AG08395 (cell line): ENCODE measurements around the gene CFH.
"Not testable (repeated sequence)": the region's sequence is repeated elsewhere in the genome, so short reads cannot be mapped to it uniquely, and the experiment has no call there.

Source experiments
- DNase-seq: peaks from one replicate; pipeline ENCODE4 v3.0.0; 2012; ENCODE audit warnings: mixed read lengths, low spot score

Gene CFH

DNA sequence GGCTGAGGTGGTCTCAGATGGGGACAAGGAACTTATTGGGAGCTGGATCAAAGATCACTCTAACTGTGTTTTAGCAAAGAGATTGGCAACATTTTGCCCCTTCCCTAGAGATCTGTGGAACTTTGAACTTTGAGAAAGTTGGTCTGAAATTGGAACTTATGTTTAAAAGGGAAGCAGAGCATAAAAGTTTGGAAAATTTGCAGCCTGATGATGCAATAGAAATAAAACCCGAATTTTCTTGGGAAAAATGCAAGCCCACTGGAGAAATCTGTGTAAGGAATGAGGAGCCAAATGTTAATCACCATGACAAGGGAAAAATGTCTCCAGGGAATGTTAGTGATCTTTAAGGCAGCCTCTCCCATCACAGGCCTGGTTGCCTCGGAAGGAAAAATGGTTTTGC is 17.2 kb downstream of the CFH start:
- DNase-seq = no peak

DNA sequence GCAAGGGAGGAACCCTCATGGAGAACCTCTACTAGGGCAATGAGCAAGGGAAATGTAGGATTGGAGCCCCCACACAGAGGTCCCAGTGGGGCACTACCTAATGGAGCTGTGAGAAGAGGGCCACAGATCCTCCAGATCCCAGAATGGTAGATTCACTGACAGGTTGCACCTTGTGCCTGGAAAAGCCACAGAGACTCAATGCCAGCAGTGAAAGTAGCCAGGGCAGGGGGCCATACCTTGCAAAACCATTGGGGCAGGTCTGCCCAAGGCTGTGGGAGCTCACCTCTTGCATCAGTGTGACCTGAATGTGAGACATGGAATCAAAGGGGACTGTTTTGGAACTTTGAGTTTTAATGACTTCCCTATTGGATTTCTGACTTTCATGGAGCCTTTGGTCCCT is 17.9 kb downstream of the CFH start:
- DNase-seq = no peak

DNA sequence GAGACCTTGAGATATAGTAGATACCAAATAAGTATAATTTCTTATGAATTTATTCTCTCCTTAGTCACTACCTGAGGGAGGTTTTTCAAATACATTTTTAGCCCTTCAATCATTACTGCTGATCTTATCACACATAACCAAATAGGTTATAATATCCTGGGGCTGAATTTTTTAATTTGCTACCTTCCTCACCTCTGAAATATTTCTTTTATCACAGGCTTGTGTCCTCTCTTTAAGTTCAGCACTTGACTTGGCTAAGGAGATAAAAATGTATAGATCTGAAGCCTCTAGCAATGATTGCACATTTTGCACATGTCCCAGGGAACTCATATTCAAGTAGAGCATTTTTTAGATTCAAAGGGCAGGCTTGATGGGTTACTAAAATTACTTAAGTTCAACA is 23.1 kb downstream of the CFH start:
- DNase-seq = no peak

DNA sequence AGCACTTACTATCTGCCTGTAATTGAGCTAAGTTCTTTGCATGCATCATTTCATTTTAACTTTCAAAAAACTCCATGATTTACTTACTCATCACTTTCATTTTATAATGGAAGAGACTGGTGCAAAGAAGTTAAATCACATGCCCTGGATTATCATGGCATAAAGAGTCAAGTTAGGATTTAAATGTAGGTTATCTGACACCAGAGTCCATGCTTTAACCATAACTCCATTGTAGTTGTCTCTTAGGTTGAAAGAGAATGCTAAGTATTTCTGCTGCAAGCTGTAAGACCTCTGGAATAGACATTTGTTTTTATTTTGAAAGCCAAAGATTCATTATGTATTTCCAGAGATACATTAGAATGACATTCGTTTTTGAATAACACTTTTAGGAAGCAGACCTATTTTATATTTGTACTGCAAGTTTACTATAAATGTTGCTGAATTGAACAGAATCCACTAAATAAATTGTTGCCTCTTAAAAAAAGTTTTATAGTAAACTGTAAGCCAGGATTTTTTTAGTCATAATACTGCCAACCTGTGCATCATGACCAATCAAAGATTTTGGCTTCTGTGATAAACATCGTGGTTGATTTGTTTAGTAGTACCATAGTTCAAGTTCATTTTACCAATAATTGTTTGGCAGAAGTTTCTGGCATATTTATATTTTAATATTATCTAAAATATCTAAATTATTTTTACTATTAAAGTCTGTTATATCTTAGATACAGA is 26.1 kb downstream of the CFH start:
- no peak for DNase-seq

DNA sequence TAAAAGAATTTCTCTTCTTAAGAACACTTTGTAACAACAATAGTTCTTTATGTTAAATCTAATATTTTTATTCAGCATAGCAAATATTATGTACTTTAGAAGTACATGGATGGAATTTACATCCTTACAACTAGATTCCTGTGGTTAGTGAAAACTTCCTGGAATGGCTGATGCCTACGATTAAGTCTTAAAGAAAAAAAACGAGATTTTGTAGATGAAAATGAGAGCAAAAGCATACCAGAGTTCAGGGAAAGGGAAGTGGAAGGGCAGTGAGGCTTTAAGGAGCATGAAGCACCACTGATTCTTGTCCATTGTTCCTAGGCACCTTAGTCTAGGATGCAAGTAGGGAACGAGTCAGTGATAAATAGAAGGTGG is 26.7 kb downstream of the CFH start:
- peak; percentile 17 for DNase-seq

DNA sequence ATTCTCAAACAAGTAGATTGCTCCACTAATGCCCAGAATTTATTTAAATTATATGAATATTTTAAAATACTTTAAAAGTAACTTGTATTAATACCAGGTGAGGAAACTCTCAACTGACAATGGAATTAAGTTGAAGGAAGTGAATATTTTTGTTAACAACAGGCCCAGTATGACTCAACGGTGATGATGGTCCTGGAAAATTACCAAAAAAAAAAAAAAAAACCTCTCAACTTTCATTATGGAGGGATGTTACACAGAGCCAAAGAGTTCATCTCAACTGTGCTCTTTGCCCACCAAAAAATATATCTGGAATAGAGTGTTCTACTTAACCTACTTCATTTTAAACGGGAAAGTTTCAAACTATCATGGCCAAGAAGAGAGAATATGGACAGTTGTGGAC is 28.3 kb downstream of the CFH start:
- DNase-seq = peak; percentile 4

DNA sequence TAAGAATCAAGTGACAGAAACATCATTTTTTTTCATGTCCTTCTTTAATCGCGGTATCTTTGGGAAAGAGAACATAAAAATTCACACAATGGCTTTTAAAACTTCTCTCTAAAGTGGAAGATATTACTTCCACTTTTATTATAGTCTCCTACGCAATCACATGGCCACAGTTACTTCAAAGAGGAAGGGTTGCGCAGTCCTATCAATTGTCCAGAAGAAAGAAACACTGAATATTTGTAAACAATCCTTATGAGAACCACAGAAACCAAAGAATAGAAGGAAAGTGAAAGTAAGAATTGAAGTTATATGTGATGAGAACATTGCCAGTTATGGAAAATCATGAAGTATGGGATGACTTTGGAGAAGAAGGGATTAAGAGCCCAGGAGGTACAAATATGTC is 32.6 kb downstream of the CFH start:
- no peak for DNase-seq

DNA sequence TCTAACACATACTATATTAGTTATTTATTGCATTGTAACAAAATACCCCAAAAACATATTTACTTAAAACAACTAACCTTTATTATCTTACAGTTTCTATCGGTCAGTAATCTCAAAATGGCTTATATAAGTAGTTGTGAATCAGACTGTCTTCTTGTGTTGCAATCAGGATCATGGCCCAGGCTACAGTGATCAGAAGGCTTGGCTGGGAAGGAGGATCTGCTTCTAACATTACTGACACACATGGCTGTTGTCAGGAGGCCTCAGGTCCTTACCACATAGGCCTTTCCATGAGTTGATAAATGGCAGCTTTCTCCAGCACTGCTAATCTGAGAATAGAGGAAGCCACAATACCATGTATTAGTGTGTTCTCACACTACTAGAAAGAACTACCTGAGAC is 33.7 kb downstream of the CFH start:
- DNase-seq = no peak

DNA sequence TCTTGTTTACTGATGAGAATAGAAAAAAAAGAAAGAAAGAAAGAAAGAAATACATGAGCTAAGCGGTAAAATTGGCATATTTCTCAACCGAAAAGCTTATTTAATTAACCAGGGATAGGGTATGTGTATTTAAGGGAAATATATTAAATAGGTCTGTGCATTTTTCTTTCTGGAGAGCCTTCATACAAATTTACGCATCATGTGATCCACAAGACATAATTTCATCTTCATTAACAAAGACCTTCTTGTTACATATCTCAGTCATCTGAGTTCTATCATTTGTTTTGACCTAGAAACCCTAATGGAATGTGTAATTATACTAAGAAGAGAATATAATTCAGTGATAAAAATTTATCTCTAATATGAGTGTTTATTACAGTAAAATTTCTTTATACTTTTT is 37.2 kb downstream of the CFH start:
- no peak for DNase-seq

DNA sequence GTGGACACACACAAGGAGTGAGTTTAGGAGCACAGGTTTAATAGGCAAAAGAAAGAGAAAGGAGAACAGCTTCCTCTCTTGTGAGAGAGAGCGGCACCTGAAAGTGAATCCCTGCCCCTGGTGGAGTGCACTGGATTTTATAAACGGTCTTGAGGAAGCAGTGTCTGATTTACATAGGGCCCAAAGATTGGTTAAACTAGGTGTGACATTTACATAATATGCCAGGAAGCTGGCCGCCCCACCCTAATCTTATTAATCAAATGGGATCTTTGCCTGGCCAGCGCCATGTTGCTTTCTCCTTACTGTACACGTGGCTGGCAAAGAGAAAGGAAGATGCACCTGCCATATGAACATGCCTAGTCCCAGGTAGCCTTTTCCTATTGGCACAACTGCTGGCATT is 38.7 kb downstream of the CFH start:
- DNase-seq = no peak

DNA sequence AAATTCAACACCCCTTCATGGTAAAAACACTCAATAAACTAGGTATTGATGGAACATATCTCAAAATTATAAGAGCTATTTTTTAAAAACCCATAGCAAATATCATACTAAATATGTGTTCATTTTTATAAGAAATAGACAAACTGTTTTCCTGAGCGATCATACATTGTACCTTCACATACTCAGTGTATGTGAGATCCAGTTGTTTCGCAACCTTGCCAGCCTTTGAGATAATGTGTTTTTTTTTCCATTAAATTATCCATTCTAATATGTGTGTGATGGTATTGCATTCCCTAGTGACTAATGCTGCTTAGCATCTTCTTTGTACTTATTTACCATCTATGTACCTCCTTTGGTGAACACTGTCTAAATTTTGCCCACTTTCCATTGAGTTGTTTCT is 47.1 kb downstream of the CFH start:
- DNase-seq = no peak

DNA sequence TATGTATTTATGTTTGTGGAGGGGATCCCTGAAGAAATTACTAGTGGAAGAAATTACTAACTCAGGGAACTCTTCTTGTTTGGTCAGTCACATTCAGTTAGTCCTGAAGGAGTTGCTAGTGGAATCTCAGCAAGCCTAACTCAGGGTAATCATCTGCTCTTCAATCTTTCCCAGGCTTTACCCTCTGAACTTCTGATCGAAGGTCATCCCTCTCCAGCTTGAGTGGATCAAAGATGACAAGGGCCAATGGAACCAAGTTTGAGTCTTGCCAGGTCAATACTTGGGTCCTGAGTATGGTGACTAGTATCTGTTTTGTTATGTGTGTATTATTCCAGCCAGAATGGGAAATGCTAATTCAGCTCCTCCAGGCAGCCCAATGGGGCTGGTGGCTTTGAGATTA is 49.3 kb downstream of the CFH start:
- DNase-seq = no peak

DNA sequence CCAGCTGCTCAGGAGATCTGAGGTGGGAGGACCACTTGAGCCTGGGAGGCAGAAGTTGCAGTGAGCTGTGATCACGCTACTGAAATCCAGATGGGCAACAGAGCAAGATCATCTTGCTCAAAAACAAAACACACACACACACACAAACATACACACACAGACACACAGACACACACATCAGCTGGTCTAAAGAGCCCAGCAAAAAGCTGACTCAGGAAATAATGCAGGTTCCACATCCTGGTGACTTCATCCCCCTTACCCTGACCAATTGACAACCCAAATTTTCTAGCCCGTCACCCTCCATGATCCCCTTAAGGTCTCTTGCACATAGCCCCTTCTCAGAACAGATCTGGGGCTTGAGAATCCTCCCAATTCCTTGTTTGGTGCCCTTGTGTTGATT is 58.0 kb downstream of the CFH start:
- not testable (repeated sequence) for DNase-seq

DNA sequence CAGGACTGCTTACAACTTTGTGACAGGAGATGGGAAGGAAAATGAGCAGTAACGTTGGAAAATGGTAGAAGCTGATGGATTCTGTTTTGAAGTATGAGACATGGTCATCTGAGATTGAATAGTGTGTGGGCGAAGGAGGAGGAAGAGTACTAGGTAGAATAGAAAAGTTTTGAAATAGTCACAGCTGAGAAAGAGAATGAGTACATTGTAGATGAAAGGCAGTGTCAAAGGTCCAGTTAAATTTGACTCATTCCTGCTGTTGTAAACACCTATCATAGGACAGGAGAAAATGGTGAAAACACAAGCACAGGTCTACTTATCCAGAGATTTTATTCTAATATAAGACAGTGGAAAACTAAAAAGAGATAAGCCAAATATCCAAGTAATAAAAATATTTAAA is 66.0 kb downstream of the CFH start:
- no peak for DNase-seq

DNA sequence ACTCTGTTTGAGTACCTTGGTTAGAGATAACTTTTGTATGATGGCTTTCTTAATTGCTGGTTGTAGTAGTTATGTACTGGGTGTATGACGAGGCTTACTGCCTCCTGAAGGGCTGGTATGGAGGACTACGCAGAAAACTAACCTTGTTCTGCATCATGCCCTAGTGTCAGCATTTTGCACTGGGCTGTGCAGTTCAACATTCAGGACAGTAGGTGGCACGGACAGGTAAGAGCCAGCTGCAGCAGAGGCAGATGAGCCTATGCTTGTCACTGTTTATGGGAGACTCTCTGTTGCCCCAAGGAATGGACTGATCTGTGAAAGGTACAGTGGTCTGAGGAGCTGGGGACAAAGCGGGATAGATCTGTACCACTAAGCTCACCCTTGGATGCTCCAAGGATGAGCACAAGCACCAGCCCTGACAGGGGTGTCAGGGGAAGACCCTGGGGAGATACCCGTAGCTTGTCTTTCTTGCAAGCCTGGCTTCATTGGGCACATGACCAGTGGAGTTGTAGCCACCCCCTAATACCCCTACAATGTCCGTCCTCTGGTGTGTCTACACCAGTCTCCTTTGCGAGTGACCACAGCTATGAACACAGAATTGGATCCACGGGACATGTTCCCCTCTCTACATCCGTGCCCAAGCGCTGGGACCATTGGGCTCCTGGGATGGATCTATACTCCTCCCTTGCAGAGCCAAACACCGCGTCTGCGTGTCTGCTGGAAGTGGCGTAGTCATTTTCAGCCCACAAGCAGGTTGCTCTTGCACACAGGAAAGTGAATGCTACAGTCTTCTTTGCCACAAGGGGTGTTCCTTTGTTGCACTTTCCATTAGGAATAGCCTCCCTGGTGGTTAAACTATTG is 71.7 kb downstream of the CFH start:
- DNase-seq = peak; percentile 43

DNA sequence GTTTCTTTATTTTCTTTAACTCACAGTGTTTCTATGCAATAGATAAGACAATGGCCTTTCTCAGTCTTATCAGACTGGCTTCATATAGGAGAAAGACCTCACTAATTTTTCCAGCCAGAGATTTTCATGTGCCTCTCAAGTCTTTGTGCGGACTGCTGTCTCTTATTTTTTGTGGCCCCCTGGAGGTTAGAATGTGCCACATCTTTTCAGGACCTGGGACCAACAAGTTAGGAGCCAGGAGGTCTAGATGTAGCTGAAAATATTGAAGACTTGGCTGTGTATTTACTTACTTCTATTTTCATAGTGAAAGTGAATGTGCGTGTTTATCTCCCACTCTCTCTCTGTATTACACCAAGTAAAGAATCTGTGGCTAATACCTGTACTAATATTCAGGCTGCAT is 80.7 kb downstream of the CFH start:
- no peak for DNase-seq

DNA sequence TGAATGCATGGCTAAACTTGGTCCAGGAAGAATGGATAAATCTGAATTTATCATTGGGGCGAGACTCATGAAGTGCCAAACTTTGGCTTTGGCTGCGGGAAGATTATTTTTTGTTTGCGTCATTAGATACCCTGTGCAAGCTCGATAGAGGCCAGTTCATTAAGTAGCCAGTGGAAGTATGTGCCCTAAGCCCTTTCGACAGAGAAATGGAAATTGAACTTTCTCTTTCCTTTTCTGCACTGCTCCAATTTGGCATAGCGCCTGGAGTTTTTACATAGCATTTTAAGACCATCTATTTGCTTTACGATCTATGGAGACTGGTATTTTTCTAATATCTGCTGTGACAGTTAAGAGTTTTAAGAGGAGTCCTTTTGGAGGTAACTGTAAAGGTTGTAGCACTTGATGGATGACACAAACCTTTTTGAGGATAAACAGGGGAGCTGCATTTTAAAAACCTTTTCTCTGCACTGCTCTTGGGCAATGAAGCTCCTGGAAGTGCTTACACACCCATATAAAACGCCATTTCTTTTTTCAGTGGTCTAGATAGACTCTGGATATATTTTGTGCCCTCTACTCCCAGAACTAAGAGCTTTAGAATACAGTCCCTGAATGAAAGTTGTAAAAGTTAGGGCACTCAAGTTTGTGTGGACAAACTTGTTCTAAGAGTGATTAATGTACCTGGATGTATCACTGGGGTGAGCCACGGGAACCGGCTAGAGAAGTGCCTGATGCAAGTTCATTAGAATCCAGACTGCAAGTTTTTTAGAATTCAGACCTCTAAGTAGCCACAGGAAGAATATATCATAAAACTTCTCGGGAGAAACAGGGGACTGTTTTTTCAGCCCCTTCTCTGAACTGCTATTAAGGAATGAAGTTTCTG is 81.5 kb downstream of the CFH start:
- DNase-seq = no peak

DNA sequence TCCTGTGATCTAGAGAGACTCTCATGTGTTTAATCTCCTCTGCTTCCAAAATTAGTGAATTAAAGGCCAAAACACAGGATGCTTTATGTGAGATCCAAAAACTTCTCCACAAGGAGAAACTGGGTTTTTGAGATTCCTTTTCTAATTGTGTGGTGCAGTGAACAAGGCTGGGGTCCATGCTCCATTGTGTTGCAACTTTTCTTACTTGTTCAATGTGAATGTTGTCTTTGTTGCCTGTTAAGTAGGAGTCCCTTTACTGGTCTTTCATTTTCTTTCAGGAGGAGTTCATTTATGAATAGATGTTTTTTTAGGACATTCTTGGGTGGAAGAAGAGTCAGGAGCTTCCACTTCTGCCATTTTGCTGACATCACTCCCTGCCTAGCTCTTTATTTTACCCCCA is 82.2 kb downstream of the CFH start:
- no peak for DNase-seq

DNA sequence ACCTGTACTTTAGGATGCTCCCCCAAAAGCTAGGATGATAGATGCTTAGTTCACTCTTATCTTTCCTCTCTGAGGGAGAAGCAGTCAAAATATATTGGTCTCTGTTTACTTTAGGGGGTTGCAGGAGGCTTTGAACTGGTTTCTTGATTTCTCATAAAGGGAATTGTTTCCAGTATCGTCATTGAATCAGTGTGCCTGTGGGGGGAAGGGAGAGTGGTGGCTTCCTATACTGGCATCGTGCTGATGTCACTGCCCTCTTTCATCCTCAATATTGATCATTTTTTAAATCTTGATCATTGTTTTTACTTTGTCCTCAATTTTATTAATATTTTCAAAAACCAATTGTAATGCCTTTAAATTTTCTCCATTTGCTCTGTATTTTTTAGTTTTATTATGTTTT is 82.6 kb downstream of the CFH start:
- no peak for DNase-seq

DNA sequence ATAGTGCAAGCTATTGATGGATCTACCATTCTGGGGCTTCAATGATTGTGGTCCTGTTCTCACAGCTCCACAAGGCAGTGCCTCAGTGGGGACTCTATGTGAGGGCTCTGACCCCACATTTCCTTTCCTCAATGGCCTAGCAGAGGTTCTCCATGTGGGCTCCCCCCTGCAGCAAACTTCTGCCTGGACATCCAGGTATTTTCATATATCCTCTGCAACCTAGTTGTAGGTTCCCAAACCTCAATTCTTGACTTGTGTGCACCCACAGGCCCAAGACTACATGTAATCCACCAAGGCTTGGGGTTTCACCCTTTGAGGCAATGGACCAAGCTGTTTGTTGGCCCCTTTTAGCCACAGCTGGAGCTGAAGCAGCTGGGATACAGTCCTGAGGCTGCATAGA is 86.9 kb downstream of the CFH start:
- DNase-seq = no peak

DNA sequence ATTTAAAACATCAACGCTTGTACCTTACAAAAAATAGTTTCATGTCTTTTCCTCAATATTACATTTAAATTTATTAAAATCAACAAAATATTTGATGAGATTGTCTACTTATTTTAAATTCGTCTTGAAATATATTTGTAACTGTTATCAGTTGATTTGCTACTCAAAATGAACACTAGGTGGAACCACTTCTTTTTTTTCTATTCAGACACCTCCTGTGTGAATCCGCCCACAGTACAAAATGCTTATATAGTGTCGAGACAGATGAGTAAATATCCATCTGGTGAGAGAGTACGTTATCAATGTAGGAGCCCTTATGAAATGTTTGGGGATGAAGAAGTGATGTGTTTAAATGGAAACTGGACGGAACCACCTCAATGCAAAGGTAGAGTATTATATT is 91.4 kb downstream of the CFH start:
- not testable (repeated sequence) for DNase-seq

DNA sequence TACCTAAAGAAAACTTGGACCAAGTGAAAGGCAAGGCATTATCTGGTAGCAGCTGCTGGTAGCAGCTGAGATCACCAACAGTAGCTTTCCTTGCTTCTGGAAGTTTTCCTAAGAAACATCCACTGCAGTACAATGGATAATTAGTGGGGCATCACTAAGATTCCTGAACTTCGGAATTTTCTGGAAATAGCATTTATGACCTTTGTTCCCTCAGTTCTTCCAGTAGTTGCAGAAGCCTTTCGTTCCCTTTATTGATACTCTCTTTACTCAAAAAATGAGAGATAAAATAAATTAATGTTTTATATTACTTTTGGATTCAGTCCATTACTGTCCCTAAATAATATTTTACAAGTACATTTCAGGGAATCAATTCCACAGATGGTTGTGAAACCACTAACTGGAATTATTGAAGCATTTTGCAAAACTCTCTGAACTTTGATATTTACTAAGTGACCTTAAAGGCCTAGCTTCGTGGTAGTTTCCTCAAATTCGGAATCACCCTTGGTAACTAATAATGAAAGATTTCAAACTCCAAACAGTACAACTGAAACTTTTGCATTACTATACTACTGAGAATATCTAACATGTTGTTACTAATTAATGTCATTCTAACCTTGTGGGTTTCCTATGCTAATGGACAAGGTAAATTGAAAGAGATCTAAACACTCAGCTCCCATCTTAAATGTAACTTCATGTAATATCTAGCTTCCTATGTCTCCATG is 113.3 kb downstream of the CFH start:
- not testable (repeated sequence) for DNase-seq
